Measurements from ENCODE around the gene PLCB3. TPM values are rescaled to one million over a fixed set of nuclear protein-coding genes. Genes with fewer than 3 reads are reported as not detected.

The PLCB3 gene
- total and polyA plus RNA-seq, 2 of the 13 experiments (the other 11 are each of a cell fraction or from before 2014, with no cell fraction given): 7.5 to 13.8 TPM

GRCh38 chr11:64290352-64291261, 39.3 kb downstream of the PLCB3 start:
- Histone ChIP-seq H3K27me3 (ENCODE audit: control insufficient read depth in 1 of 2, insufficient read depth in 2 of 2, low read length in 2 of 2) (peaks cover 18 to 50% of the 10 kb centered on the region in 2 experiments), H3K4me1 (ENCODE audit: insufficient read depth, low read length) (peaks cover 23% of the 10 kb centered on the region; the same call in 1 of the 2 replicates), H2AFZ (ENCODE audit: low read length) (no peak overlapping the region), H3K27ac (ENCODE audit: extremely low read length, insufficient read depth, low read length) (no peak overlapping the region), H3K9ac (ENCODE audit: insufficient read depth, low read depth, low read length) (no peak overlapping the region), H3K4me3 (replicated peaks in 1 of 3; ENCODE audit: insufficient read depth in 1 of 3, low read depth in 2 of 3, low read length in 3 of 3) (no peak overlapping the region), H3K36me3 (replicated peaks in 1 of 2; ENCODE audit: control insufficient read depth in 1 of 2, insufficient read depth in 2 of 2, low read length in 2 of 2) (no peaks in the 10 kb centered on the region), H4K20me1 (ENCODE audit: insufficient read depth, low read length) (no peaks in the 10 kb centered on the region), H3K4me2 (ENCODE audit: low read depth, low read length) (no peak overlapping the region; the same call in 1 of the 2 replicates), H3K79me2 (ENCODE audit: insufficient read depth, low read length) (no peaks in the 10 kb centered on the region), H3K9me3 (ENCODE audit: low read length) (no peaks in the 10 kb centered on the region)
- intact Hi-C loops (cut with micrococcal nuclease; ENCODE audit: unreplicated experiment) (no loop called here), in situ Hi-C loops (cut with HindIII; ENCODE audit: extremely low pct_ligation_motif_present, low pct_unique_long_range_greater_than_20kb) (no loop called here)
- CTCF ChIA-PET (ENCODE audit: low intra/inter-chr PET ratio, low total read pairs): no interaction called here
- POLR2A ChIA-PET: interaction anchor here (1.0 to 2.0 kb wide), 2 partner anchors 14 to 20 kb away, joined by 3 to 11 read pairs; no protein-coding TSS in a partner anchor
- DNase-seq (ENCODE audit: low spot score) (no peak), FAIRE-seq (no peak), ATAC-seq (no peak)
- TF ChIP-seq FIP1L1 (IDR thresholded peaks at IDR 0.05; ENCODE audit: borderline replicate concordance, insufficient read depth, low read depth, low read length) (no peak), RXRA (CRISPR knock-in tag; IDR thresholded peaks at IDR 0.05) (no peak), CCAR2 (optimal IDR thresholded peaks at IDR 0.05; ENCODE audit: low read depth, low read length) (no peak), ZNF543 (CRISPR knock-in tag; IDR thresholded peaks at IDR 0.05) (no peak), CREBL2 (CRISPR knock-in tag; IDR thresholded peaks at IDR 0.05; ENCODE audit: borderline replicate concordance) (no peak), AGO1 (IDR thresholded peaks at IDR 0.05; ENCODE audit: low read depth, low read length, poor library complexity, severe bottlenecking) (no peak), HIVEP1 (CRISPR knock-in tag; IDR thresholded peaks at IDR 0.05) (no peak), ZFYVE20 (CRISPR knock-in tag; IDR thresholded peaks at IDR 0.05; ENCODE audit: borderline replicate concordance, low read depth) (no peak), ZNF790 (CRISPR knock-in tag; IDR thresholded peaks at IDR 0.05; ENCODE audit: borderline replicate concordance) (no peak), CENPT (CRISPR knock-in tag; IDR thresholded peaks at IDR 0.05; ENCODE audit: low read depth) (no peak), CCDC6 (CRISPR knock-in tag; IDR thresholded peaks at IDR 0.05) (no peak), GPN1 (CRISPR knock-in tag; IDR thresholded peaks at IDR 0.05; ENCODE audit: borderline replicate concordance) (no peak)
- TF ChIP-seq, protein P1, sequence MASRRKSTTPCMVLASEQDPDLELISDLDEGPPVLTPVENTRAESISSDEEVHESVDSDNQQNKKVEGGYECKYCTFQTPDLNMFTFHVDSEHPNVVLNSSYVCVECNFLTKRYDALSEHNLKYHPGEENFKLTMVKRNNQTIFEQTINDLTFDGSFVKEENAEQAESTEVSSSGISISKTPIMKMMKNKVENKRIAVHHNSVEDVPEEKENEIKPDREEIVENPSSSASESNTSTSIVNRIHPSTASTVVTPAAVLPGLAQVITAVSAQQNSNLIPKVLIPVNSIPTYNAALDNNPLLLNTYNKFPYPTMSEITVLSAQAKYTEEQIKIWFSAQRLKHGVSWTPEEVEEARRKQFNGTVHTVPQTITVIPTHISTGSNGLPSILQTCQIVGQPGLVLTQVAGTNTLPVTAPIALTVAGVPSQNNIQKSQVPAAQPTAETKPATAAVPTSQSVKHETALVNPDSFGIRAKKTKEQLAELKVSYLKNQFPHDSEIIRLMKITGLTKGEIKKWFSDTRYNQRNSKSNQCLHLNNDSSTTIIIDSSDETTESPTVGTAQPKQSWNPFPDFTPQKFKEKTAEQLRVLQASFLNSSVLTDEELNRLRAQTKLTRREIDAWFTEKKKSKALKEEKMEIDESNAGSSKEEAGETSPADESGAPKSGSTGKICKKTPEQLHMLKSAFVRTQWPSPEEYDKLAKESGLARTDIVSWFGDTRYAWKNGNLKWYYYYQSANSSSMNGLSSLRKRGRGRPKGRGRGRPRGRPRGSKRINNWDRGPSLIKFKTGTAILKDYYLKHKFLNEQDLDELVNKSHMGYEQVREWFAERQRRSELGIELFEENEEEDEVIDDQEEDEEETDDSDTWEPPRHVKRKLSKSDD (CRISPR knock-in tag; IDR thresholded peaks at IDR 0.05; ENCODE audit: low read depth): no peak
- TF ChIP-seq, protein P2, sequence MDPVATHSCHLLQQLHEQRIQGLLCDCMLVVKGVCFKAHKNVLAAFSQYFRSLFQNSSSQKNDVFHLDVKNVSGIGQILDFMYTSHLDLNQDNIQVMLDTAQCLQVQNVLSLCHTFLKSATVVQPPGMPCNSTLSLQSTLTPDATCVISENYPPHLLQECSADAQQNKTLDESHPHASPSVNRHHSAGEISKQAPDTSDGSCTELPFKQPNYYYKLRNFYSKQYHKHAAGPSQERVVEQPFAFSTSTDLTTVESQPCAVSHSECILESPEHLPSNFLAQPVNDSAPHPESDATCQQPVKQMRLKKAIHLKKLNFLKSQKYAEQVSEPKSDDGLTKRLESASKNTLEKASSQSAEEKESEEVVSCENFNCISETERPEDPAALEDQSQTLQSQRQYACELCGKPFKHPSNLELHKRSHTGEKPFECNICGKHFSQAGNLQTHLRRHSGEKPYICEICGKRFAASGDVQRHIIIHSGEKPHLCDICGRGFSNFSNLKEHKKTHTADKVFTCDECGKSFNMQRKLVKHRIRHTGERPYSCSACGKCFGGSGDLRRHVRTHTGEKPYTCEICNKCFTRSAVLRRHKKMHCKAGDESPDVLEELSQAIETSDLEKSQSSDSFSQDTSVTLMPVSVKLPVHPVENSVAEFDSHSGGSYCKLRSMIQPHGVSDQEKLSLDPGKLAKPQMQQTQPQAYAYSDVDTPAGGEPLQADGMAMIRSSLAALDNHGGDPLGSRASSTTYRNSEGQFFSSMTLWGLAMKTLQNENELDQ (CRISPR knock-in tag; IDR thresholded peaks at IDR 0.05; ENCODE audit: borderline replicate concordance): no peak
- BruUV-seq (replicated peaks): no TSS peak
- WGBS (ENCODE audit: low lambda C conversion rate): 44% methylated on average over 8 of the region's 10 CpGs
